Measurements from ENCODE around the gene ABCB11. TPM values are rescaled to one million over a fixed set of nuclear protein-coding genes. Genes with fewer than 3 reads are reported as not detected.
A peak's percentile ranks its signal among the peaks of the same experiment; 100 is the strongest.

The ABCB11 gene
- total RNA-seq, 1 experiment from 2014 or later, result 1.3 TPM

GRCh38 chr2:168920504-168921157 lies 110.5 kb downstream of the ABCB11 start:
- H3K27me3 Mint-ChIP-seq (ENCODE audit: unreplicated experiment), result no peaks in the 10 kb centered on the region
- CTCF ChIA-PET, result interaction anchor here (0.7 kb wide), 1 partner anchor 35 kb away, joined by 6 read pairs; no protein-coding TSS in a partner anchor
- peak; percentile 68 for TF ChIP-seq CTCF (IDR thresholded peaks at IDR 0.05; ENCODE audit: unreplicated experiment)
- BruUV-seq (replicated peaks), result no TSS peak
- no peak overlapping the region for H3K27ac Mint-ChIP-seq (ENCODE audit: unreplicated experiment)
- no peaks in the 10 kb centered on the region for H3K36me3 Mint-ChIP-seq (ENCODE audit: insufficient read depth, unreplicated experiment)
- peaks cover 14% of the 10 kb centered on the region for H3K4me1 Mint-ChIP-seq (ENCODE audit: low read depth, unreplicated experiment)
- H3K9me3 Mint-ChIP-seq (ENCODE audit: low read depth, unreplicated experiment), result no peaks in the 10 kb centered on the region
- no peak overlapping the region for H3K4me3 Mint-ChIP-seq (ENCODE audit: low read depth, unreplicated experiment)
- intact Hi-C loops (cut with micrococcal nuclease; ENCODE audit: unreplicated experiment), result loop anchor here (1.0 to 2.0 kb wide), 5 partner anchors 28 to 573 kb away; no protein-coding TSS in a partner anchor
- peak; percentile 44 for DNase-seq

- no peak for TF ChIP-seq CTCF (IDR thresholded peaks at IDR 0.05; ENCODE audit: unreplicated experiment)
- H3K9me3 Mint-ChIP-seq (ENCODE audit: low read depth, unreplicated experiment), result no peaks in the 10 kb centered on the region
- DNase-seq, result no peak
- H3K4me1 Mint-ChIP-seq (ENCODE audit: low read depth, unreplicated experiment), result peaks cover 27% of the 10 kb centered on the region
- BruUV-seq (replicated peaks), result no TSS peak
- intact Hi-C loops (cut with micrococcal nuclease; ENCODE audit: unreplicated experiment), result no loop called here
- H3K4me3 Mint-ChIP-seq (ENCODE audit: low read depth, unreplicated experiment), result no peak overlapping the region
- H3K27me3 Mint-ChIP-seq (ENCODE audit: unreplicated experiment), result peaks cover 26% of the 10 kb centered on the region
- CTCF ChIA-PET, result no interaction called here
- no peak overlapping the region for H3K27ac Mint-ChIP-seq (ENCODE audit: unreplicated experiment)
- H3K36me3 Mint-ChIP-seq (ENCODE audit: insufficient read depth, unreplicated experiment), result no peaks in the 10 kb centered on the region
These were observed 114.8 kb downstream of the ABCB11 start for GRCh38 chr2:168916331-168916675.

- H3K27ac Mint-ChIP-seq (ENCODE audit: unreplicated experiment), result no peak overlapping the region
- no peaks in the 10 kb centered on the region for H3K36me3 Mint-ChIP-seq (ENCODE audit: insufficient read depth, unreplicated experiment)
- intact Hi-C loops (cut with micrococcal nuclease; ENCODE audit: unreplicated experiment), result no loop called here
- peaks cover 27% of the 10 kb centered on the region for H3K4me1 Mint-ChIP-seq (ENCODE audit: low read depth, unreplicated experiment)
- CTCF ChIA-PET, result no interaction called here
- H3K27me3 Mint-ChIP-seq (ENCODE audit: unreplicated experiment), result peaks cover 27% of the 10 kb centered on the region
- no peak for DNase-seq
- no peak overlapping the region for H3K4me3 Mint-ChIP-seq (ENCODE audit: low read depth, unreplicated experiment)
- BruUV-seq (replicated peaks), result no TSS peak
- H3K9me3 Mint-ChIP-seq (ENCODE audit: low read depth, unreplicated experiment), result no peaks in the 10 kb centered on the region
- TF ChIP-seq CTCF (IDR thresholded peaks at IDR 0.05; ENCODE audit: unreplicated experiment), result no peak
These were observed 115.4 kb downstream of the ABCB11 start for GRCh38 chr2:168915441-168916330.

DNA sequence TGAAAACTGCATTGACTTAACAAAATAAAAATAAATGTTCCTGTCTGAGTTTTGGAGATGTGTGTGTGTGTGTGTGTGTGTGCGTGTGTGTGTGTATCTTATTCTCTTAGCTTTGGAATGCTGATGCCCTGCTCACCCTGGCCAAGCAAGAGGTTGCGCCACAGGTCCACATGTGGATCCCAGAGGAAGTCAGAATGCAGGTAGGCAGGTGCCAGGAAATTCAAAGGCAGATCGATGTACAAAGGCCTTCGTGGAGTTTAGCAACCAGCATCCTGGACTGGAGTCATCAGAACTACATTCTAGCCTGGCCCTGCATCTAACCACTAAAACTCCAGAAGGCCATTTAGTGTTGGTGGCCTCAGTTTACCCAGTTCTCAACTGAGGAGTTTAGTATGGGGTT lies 117.6 kb downstream of the ABCB11 start:
- H3K36me3 Mint-ChIP-seq (ENCODE audit: insufficient read depth, unreplicated experiment), result no peaks in the 10 kb centered on the region
- no TSS peak for BruUV-seq (replicated peaks)
- CTCF ChIA-PET, result interaction anchor here (0.6 to 1.1 kb wide), 4 partner anchors 23 to 135 kb away, joined by 3 to 5 read pairs (median 3); no protein-coding TSS in a partner anchor
- DNase-seq, result peak; percentile 24
- H3K27me3 Mint-ChIP-seq (ENCODE audit: unreplicated experiment), result peaks cover 27% of the 10 kb centered on the region
- H3K4me1 Mint-ChIP-seq (ENCODE audit: low read depth, unreplicated experiment), result peaks cover 14% of the 10 kb centered on the region
- peak overlapping the region; percentile 62 for H3K4me3 Mint-ChIP-seq (ENCODE audit: low read depth, unreplicated experiment)
- intact Hi-C loops (cut with micrococcal nuclease; ENCODE audit: unreplicated experiment), result loop anchor here (2.0 kb wide), 1 partner anchor 141 kb away; no protein-coding TSS in a partner anchor
- H3K27ac Mint-ChIP-seq (ENCODE audit: unreplicated experiment), result no peak overlapping the region
- no peaks in the 10 kb centered on the region for H3K9me3 Mint-ChIP-seq (ENCODE audit: low read depth, unreplicated experiment)
- TF ChIP-seq CTCF (IDR thresholded peaks at IDR 0.05; ENCODE audit: unreplicated experiment), result no peak
